Astrocyte (in vitro differentiated cells and primary cell): ENCODE measurements around the gene RWDD1.

ENCODE experiments used
- EZH2 ChIP-seq: IDR thresholded peaks from 2 replicates; pipeline ENCODE4 v1.6.1; 2012; ENCODE audit warnings: mild to moderate bottlenecking, low read length, inconsistent platforms; ENCODE audit not compliant: insufficient read depth
- TF ChIP-seq, protein P1 (sequence below): IDR thresholded peaks from 2 replicates; pipeline ENCODE4 v1.5.1; 2011; ENCODE audit warnings: low read depth, mild to moderate bottlenecking, inconsistent platforms, low read length, moderate library complexity; ENCODE audit not compliant: insufficient read depth

DNA sequence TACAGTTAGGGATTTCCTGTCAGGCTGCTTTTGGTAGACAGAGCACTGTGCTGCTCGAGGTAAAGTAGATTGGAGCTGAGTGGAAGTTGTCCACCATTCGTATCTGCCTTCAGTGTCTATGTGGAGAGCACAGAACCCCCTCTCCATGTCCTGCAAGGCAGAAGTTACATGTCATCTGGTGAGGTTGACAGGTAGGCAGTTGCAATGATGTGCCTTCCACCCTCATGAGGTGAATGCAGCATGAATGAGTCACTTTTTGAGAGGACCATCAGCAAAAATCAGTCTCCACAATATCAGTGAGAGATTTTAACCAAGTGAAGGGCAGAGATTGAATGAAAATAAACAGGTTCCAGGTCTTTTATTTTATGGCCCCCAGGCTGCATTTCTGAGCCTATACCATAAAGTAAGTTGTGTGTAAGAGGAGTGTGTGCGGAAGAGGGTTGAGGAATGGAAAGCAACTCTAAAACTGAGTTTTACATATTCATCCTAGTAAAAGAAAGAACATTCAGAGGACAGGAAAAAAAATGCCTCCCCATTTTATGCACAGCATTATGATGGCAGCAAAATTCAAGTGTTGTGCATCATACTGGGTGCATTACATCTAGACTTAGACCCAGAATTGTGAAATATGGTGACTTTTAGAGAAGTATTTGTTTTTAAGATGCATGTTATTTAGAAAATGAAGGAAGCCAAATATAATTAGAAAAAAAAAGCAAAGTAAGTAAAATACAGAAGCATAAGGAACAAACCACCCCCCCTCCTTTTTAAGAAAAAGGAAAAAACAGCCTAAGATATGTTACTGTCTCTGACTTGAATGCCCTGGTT lies 41.6 kb upstream of the RWDD1 start:
- TF ChIP-seq, protein P1, sequence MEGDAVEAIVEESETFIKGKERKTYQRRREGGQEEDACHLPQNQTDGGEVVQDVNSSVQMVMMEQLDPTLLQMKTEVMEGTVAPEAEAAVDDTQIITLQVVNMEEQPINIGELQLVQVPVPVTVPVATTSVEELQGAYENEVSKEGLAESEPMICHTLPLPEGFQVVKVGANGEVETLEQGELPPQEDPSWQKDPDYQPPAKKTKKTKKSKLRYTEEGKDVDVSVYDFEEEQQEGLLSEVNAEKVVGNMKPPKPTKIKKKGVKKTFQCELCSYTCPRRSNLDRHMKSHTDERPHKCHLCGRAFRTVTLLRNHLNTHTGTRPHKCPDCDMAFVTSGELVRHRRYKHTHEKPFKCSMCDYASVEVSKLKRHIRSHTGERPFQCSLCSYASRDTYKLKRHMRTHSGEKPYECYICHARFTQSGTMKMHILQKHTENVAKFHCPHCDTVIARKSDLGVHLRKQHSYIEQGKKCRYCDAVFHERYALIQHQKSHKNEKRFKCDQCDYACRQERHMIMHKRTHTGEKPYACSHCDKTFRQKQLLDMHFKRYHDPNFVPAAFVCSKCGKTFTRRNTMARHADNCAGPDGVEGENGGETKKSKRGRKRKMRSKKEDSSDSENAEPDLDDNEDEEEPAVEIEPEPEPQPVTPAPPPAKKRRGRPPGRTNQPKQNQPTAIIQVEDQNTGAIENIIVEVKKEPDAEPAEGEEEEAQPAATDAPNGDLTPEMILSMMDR = no peak
- TF ChIP-seq EZH2 = no peak
